Fibroblast of skin of left biceps (primary cell): ENCODE measurements around the gene FBXL16.
A peak's percentile ranks its signal among the peaks of the same experiment; 100 is the strongest.

Source experiments
- DNase-seq, 2 experiments: peaks; one replicate each; pipeline ENCODE4 v3.0.0-alpha.2; 2013; ENCODE audit warnings: low read depth in 2 of 2

Gene FBXL16

GRCh38 chr16:678209-678857, 27.3 kb downstream of the FBXL16 start:
- DNase-seq = no peak

DNA sequence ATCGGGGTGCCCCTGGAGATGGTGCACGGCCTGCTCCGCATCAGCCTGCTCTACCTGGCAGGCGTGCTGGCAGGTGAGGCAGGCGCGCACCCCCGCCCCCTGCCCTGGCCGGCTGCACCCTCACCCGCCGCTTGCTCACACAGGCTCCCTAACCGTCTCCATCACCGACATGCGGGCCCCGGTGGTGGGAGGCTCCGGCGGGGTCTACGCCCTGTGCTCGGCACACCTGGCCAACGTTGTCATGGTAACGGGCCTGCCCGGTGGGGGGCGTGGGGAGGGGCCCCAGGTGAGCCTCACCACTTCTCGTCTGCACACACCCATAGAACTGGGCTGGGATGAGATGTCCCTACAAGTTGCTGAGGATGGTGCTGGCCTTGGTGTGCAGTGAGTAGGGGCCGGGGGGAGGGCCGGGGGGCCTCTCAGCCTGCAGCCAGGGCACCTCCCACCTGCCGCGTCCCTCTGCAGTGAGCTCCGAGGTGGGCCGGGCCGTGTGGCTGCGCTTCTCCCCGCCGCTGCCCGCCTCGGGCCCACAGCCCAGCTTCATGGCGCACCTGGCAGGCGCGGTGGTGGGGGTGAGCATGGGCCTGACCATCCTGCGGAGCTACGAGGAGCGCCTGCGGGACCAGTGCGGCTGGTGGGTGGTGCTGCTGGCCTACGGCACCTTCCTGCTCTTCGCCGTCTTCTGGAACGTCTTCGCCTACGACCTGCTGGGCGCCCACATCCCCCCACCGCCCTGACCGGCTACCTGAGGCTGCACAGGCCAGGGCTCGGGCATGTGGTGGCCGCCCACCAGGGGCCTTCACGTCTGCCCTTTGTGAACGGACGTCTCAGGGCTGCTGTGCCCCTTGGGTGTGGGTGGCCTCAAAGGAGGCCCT, 28.0 kb downstream of the FBXL16 start:
- no peak for DNase-seq

- DNase-seq = no peak
Measured at GRCh38 chr16:676913-677312, 28.7 kb downstream of the FBXL16 start.

DNA sequence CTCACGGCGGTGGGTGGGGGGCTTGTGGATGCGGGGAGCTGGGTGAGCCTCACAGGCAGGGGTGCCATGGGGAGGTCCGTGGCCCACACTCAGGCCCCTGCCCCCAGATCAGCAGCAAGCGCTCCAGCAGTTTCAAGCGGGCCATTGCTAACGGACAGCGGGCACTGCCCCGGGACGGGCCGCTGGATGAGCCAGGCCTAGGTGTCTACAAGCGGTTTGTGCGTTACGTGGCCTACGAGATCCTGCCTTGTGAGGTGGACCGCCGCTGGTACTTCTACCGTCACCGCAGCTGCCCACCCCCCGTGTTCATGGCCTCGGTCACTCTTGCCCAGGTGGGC, 29.1 kb downstream of the FBXL16 start:
- DNase-seq = no peak

GRCh38 chr16:675884-676564, 29.6 kb downstream of the FBXL16 start:
- no peak for DNase-seq

- no peak for DNase-seq
Measured at GRCh38 chr16:674968-675883, 30.4 kb downstream of the FBXL16 start, which contains the start of gene RHBDL1. Gene RHBDL1 (plus strand): TSS chr16:675671. CDS start chr16:675791, 120 bp downstream.

DNA sequence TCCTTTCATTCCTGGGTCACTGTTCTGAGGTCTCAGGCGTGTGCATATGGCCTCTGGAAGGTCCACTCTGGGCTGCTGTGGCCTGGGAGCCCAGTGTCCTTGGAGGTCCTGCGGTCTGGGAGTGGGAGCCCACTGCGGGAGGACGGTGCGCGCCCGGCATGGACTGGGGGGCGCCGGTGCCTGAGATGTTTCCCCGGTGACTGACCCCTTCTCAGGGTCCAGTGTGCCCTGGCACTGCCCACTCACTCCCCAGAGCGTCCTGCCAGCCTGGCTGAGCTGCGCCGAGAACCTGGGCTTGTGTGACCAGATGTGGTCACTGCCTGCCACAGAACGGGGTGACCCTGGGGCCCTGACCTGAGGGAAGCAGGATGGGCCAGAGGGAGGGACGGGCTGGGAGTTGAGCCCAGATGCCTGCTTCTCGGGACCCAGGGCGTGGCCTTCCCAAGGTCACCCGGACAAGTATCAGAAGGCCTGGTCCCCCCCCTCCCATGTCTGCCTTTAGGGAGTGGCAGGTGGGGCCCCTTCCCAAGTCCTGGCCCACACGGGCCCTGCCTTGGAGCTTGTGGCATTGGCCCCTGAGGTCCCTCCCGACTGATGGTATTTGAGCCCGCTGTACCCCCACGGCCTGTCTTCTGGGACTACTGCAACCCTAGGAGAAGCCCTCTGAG, 31.3 kb downstream of the FBXL16 start:
- no peak for DNase-seq

GRCh38 chr16:673399-673991, 32.1 kb downstream of the FBXL16 start:
- DNase-seq = no peak

DNA sequence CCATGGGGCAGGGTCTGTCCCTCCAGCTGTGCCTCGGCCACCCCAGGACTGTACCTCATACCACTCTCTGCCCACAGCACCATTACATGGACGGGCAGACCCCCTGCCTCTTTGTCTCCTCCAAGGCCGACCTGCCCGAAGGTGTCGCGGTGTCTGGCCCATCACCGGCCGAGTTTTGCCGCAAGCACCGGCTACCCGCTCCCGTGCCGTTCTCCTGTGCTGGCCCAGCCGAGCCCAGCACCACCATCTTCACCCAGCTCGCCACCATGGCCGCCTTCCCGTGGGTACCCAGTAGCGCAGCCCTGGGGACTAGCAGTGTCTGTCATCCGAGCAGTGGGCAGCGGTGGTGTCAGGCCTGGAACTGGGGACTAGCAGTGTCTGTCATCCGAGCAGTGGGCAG, 32.8 kb downstream of the FBXL16 start:
- no peak for DNase-seq

DNA sequence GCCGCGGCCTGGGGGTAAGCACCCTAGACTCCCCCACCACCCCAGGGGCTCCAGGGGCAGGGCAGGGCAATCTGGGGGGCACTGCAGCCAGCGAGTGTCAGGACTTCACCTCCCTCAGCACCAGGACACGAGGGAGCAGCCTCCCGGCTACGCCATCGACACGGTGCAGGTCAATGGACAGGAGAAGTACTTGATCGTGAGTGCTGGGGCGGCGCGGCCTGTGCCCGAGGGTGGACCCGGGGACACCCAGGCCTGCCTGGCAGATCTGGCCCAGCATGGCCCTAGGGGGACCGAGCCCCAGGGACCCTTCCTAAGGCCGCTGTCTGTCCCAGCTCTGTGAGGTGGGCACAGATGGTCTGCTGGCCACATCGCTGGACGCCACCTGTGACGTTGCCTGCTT, 33.2 kb downstream of the FBXL16 start:
- DNase-seq = no peak

DNA sequence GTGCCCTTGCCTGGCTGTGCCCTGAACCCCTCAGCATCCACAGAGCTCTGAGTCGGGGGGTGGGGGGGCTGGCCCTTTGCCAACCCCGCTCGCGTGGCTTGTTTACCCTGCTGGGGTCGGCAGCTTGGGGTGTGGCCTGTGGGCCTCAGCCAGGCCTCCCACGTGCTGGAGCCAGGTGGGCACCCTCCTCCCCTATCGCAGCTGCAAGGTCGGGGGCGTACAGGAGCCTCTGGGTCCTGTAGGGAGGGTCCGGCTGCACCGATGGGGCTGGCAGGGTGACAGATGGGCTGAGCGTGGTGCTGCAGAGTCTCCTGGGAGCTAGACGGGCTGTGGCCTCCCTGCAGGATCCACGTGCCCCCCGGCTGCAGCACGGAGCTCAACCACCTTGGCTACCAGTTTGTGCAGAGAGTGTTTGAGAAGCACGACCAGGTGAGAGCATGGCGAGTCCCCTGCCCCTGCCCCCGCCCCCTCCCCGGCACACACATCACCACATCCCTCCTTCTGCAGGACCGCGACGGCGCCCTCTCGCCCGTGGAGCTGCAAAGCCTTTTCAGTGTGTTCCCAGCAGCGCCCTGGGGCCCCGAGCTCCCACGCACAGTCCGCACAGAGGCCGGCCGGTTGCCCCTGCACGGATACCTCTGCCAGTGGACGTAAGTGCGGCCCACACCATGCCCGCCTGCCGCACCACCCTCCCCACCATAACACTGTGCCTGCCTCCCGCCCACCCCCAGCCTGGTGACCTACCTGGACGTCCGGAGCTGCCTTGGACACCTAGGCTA, 34.1 kb downstream of the FBXL16 start:
- DNase-seq = no peak

- no peak for DNase-seq
Measured at GRCh38 chr16:670485-671352, 34.9 kb downstream of the FBXL16 start.

DNA sequence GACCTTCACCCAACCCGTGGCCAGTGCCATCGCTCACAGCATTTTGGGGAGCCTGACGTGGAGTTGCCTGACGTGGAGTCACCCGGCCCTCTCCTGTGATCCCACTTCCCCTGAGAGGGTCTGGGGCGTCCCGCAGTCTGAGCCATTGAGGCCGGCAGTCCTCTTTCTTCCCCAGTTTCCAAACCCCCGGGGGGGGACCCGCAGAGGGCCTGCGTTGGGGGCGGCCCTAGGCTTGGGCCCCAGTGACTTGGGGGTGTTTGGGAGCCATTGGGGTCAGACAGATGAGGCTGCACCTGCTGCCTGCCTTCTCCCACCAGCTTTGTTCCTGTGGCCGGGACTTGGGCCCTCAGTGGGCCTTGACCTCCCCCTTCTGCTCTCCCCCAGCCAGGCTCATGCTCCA, 35.9 kb downstream of the FBXL16 start:
- no peak for DNase-seq

- DNase-seq = no peak
Measured at GRCh38 chr16:668519-669171, 37.0 kb downstream of the FBXL16 start.

- DNase-seq = peak; percentile 65 to 69
Measured at GRCh38 chr16:667780-668518, 37.7 kb downstream of the FBXL16 start, which contains the start of gene RHOT2. Gene RHOT2 (plus strand): TSS chr16:668132. CDS start chr16:668200, 68 bp downstream.

- no peak for DNase-seq
Measured at GRCh38 chr16:667113-667779, 38.4 kb downstream of the FBXL16 start.

DNA sequence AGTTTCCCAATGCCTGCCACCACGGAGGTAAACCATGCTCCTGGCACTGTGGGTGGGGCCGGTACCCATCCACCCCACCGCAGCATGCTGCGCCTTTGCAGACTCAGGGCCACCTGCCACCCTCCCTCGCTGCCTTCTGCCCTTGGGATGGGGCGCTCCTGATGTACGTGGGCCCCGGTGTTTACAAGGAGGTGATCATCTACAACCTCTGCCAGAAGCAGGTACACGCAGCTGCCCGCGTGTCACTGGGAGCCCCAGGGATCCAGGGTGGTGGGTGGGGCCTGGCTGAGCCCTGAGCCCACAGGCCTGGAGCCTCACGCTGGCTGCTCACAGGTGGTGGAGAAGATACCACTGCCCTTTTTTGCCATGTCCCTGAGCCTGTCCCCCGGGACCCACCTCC, 39.0 kb downstream of the FBXL16 start:
- DNase-seq = no peak
